SK-N-MC (cell line): Measurements from ENCODE around the gene KLHDC8A.

Experiments
- EZH2 ChIP-seq: fragments of 200-600 bp; sonication (generic); IDR thresholded peaks from one replicate; pipeline ENCODE4 v1.6.1; 2017; ENCODE audit warnings: antibody characterized with exemption
- POLR2AphosphoS5 ChIP-seq: IDR thresholded peaks from 2 replicates; pipeline ENCODE4 v1.6.1; 2012; ENCODE audit warnings: mild to moderate bottlenecking, low read depth, low read length, borderline replicate concordance

DNA sequence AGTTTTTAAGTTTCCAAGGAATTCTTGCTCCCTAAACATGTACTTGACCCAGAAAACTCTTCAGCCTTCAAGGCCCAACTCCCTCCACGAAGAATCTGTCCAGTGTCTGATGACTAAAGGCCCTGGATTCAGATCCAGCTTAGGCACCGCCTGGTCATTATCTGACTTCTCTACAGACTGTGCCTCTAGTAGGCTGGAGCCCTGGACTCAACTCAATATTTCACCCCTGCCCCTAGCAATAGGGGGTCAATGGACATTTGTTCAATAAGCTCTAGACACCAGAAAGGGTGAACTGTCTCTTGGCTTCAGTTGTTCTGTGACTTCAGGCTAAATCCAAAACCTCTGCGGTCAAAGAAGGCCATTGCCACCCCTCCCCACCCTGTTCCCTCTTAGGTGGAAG lies 69.6 kb downstream of the KLHDC8A start:
- no peak for TF ChIP-seq EZH2
- no peak for TF ChIP-seq POLR2AphosphoS5
